B cell (primary cell): Measurements from ENCODE around the gene SC5D. TPM values are rescaled to one million over a fixed set of nuclear protein-coding genes. Genes with fewer than 3 reads are reported as not detected.

Experiments
- ATAC-seq: fragments of 200-7000 bp; cut with Tn5 transposase; one replicate; pipeline ENCODE4 v1.10.0; 2021; ENCODE audit warnings: low read depth, mild to moderate bottlenecking, moderate number of reproducible peaks, moderate library complexity
- CTCF ChIA-PET: fragments of 350-600 bp; sonication (Branson Sonifier 250); formaldehyde crosslinking; loops from one replicate; lab custom pipeline; 2021; ENCODE audit warnings: antibody characterized with exemption, inconsistent platforms; lab: Charles Lee
- POLR2A ChIA-PET: fragments of 350-600 bp; sonication (Branson Sonifier 250); formaldehyde crosslinking; loops from one replicate; lab custom pipeline; 2021; ENCODE audit warnings: antibody characterized with exemption; lab: Charles Lee
- DNase-seq: peaks from one replicate; pipeline ENCODE4 v3.0.0; 2013
- H2AFZ ChIP-seq: 2 replicates; pipeline ENCODE4 v1.6.1; 2012; ENCODE audit warnings: mild to moderate bottlenecking, low read depth, low read length; ENCODE audit not compliant: insufficient read depth, poor library complexity, severe bottlenecking
- H3K27ac ChIP-seq, 2 donors: 1 replicate in 1 of 2; 2 replicates in 1 of 2; pipeline ENCODE4 v1.5.1; 2012 to 2013; ENCODE audit warnings: low read length in 2 of 2, mild to moderate bottlenecking in 2 of 2, moderate library complexity in 1 of 2
- H3K27me3 ChIP-seq, 4 experiments: fragments of 200-600 bp in 1 of 4; sonication (generic) in 1 of 4; replicated peaks in 1 of 4; 1 replicate in 2 of 4; 2 replicates in 2 of 4; pipeline versions ENCODE4 v1.6.1 to v1.7.0; 2013 to 2016; ENCODE audit warnings: low read length in 3 of 4, mild to moderate bottlenecking in 2 of 4, mixed read lengths in 1 of 4, moderate library complexity in 1 of 4; ENCODE audit not compliant: insufficient read depth in 4 of 4, control insufficient read depth in 3 of 4; ENCODE audit errors: control extremely low read depth in 1 of 4
- H3K36me3 ChIP-seq, 2 experiments: replicated peaks in 1 of 2; 1 replicate in 1 of 2; 2 replicates in 1 of 2; pipeline versions ENCODE4 v1.6.1 to v1.7.1; 2013; ENCODE audit warnings: low read length in 1 of 2; ENCODE audit not compliant: insufficient read depth in 2 of 2, control insufficient read depth in 1 of 2; ENCODE audit errors: control extremely low read depth in 1 of 2, extremely low read depth in 1 of 2
- H3K4me1 ChIP-seq, 2 donors: fragments of 200-600 bp in 1 of 2; sonication (generic) in 1 of 2; 1 replicate in 1 of 2; 2 replicates in 1 of 2; pipeline versions ENCODE4 v1.5.1 to v1.6.1; 2013 to 2017; ENCODE audit warnings: low read length in 2 of 2; ENCODE audit not compliant: control insufficient read depth in 2 of 2, insufficient read depth in 2 of 2
- H3K4me2 ChIP-seq: replicated peaks from 2 replicates; pipeline ENCODE3; 2012; ENCODE audit warnings: mild to moderate bottlenecking, low read depth, low read length; ENCODE audit not compliant: poor library complexity, severe bottlenecking
- H3K4me3 ChIP-seq, 5 experiments: fragments of 200-600 bp in 1 of 5; sonication (generic) in 1 of 5; 1 replicate in 3 of 5; 2 replicates in 2 of 5; pipeline versions ENCODE4 v1.5.1 to v1.7.0; 2011 to 2016; ENCODE audit warnings: low read length in 4 of 5, mild to moderate bottlenecking in 4 of 5, low read depth in 2 of 5, control low read depth in 1 of 5, moderate library complexity in 1 of 5; ENCODE audit not compliant: insufficient read depth in 1 of 5; ENCODE audit errors: control extremely low read depth in 1 of 5, extremely low read depth in 1 of 5
- H3K79me2 ChIP-seq: fragments of 200-600 bp; sonication (generic); one replicate; pipeline ENCODE4 v1.6.0; 2016; ENCODE audit warnings: low read length; ENCODE audit not compliant: control insufficient read depth, insufficient read depth
- H3K9ac ChIP-seq: fragments of 200-600 bp; sonication (generic); 2 replicates; pipeline ENCODE4 v1.6.1; 2017; ENCODE audit warnings: mild to moderate bottlenecking, low read length, moderate library complexity
- H3K9me3 ChIP-seq, 3 donors: one replicate each; pipeline versions ENCODE4 v1.6.1 to v1.7.1; 2013; ENCODE audit warnings: low read length in 2 of 3; ENCODE audit not compliant: control insufficient read depth in 2 of 3, insufficient read depth in 1 of 3; ENCODE audit errors: control extremely low read depth in 1 of 3
- H4K20me1 ChIP-seq: 2 replicates; pipeline ENCODE4 v1.6.0; 2012; ENCODE audit warnings: mild to moderate bottlenecking, low read length; ENCODE audit not compliant: insufficient read depth, control insufficient read depth, poor library complexity, severe bottlenecking
- H3K27ac Mint-ChIP-seq: one replicate; pipeline ENCODE4 v1.8.0; 2021; ENCODE audit warnings: mixed read lengths
- H3K27me3 Mint-ChIP-seq: one replicate; pipeline ENCODE4 v1.8.0; 2021; ENCODE audit warnings: mixed read lengths
- H3K4me1 Mint-ChIP-seq: one replicate; pipeline ENCODE4 v1.8.0; 2021; ENCODE audit warnings: mixed read lengths
- H3K4me3 Mint-ChIP-seq: one replicate; pipeline ENCODE4 v1.8.0; 2021; ENCODE audit warnings: mixed read lengths
- H3K9me3 Mint-ChIP-seq: one replicate; pipeline ENCODE4 v1.8.0; 2022; ENCODE audit warnings: mixed read lengths; ENCODE audit not compliant: insufficient read depth
- EZH2 ChIP-seq: IDR thresholded peaks from 2 replicates; pipeline ENCODE4 v1.6.1; 2012; ENCODE audit warnings: borderline replicate concordance, low read depth, mild to moderate bottlenecking, moderate library complexity, low read length; ENCODE audit not compliant: insufficient read depth, poor library complexity, severe bottlenecking
- intact Hi-C: fragments of 100-400 bp; cut with micrococcal nuclease; formaldehyde crosslinking; loops from one replicate; pipeline ENCODE4 v1.10.0; 2022
- polyA plus RNA-seq: library from polyadenylated mRNA; depleted of rRNA; stranded (reverse); fragments of >200 nt; gene quantifications from 2 replicates; pipeline ENCODE4 v1.2.3, GENCODE V29; 2012
- total RNA-seq, 2 donors: library from RNA; stranded (reverse); fragments of 120-200 nt in 1 of 2; gene quantifications; 1 replicate in 1 of 2; 2 replicates in 1 of 2; pipeline versions ENCODE4 v1.2.3 to v1.2.4, GENCODE V29; 2013 to 2022
- TF ChIP-seq, protein P1 (sequence below): fragments of 200-600 bp; IDR thresholded peaks from one replicate; pipeline ENCODE4 v1.8.0; 2022; ENCODE audit warnings: antibody characterized with exemption, mild to moderate bottlenecking

Gene SC5D
- total and polyA plus RNA-seq, 2 donors (not counting 1 experiment from before 2014, with no cell fraction given) = 15.2 to 54.8 TPM

DNA sequence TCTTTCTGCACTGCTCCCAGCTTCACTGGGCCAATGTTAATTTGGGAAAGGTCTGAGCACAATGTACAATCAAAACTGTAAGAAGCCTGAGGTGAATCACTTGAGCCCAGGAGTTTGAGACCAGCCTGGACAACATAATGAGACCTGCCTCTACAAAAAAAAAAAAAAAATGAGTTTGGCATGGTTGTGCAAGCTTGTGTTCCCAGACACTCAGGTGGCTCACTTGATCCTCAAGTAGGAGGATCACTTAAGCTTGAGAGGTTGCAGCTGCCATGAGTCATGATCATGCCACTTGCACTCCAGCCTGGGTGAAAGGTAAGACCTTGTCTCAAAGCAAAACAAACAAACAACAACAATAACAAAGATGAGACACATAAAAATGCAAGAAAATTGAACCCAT is 38.6 kb upstream of the SC5D start:
- DNase-seq = no peak
- no peak overlapping the region for H2AFZ ChIP-seq
- H3K27ac ChIP-seq = no peak overlapping the region
- H3K79me2 ChIP-seq = no peaks in the 10 kb centered on the region
- Mint-ChIP-seq H3K4me1 (peaks cover 3% of the 10 kb centered on the region), H3K9me3 (no peaks in the 10 kb centered on the region), H3K4me3 (no peak overlapping the region), H3K27me3 (no peaks in the 10 kb centered on the region), H3K27ac (no peak overlapping the region)
- no peaks in the 10 kb centered on the region for H3K4me1 ChIP-seq
- H3K36me3 ChIP-seq = no peaks in the 10 kb centered on the region
- H4K20me1 ChIP-seq = no peaks in the 10 kb centered on the region
- no peak for ATAC-seq
- no peak overlapping the region for H3K4me3 ChIP-seq
- H3K9ac ChIP-seq = no peak overlapping the region
- intact Hi-C loops = no loop called here
- TF ChIP-seq, protein P1, sequence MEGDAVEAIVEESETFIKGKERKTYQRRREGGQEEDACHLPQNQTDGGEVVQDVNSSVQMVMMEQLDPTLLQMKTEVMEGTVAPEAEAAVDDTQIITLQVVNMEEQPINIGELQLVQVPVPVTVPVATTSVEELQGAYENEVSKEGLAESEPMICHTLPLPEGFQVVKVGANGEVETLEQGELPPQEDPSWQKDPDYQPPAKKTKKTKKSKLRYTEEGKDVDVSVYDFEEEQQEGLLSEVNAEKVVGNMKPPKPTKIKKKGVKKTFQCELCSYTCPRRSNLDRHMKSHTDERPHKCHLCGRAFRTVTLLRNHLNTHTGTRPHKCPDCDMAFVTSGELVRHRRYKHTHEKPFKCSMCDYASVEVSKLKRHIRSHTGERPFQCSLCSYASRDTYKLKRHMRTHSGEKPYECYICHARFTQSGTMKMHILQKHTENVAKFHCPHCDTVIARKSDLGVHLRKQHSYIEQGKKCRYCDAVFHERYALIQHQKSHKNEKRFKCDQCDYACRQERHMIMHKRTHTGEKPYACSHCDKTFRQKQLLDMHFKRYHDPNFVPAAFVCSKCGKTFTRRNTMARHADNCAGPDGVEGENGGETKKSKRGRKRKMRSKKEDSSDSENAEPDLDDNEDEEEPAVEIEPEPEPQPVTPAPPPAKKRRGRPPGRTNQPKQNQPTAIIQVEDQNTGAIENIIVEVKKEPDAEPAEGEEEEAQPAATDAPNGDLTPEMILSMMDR = no peak
- TF ChIP-seq EZH2 = no peak
- peaks cover 0 to 2% (median 2%) of the 10 kb centered on the region in 3 donors for H3K9me3 ChIP-seq
- POLR2A ChIA-PET = no interaction called here
- CTCF ChIA-PET = interaction anchor here (0.5 to 2.5 kb wide), 3 partner anchors 13 to 829 kb away, joined by 3 to 7 read pairs (median 5); no protein-coding TSS in a partner anchor
- no peak overlapping the region for H3K4me2 ChIP-seq
- H3K27me3 ChIP-seq = peaks cover 0 to 6% (median 0%) of the 10 kb centered on the region in 4 experiments

DNA sequence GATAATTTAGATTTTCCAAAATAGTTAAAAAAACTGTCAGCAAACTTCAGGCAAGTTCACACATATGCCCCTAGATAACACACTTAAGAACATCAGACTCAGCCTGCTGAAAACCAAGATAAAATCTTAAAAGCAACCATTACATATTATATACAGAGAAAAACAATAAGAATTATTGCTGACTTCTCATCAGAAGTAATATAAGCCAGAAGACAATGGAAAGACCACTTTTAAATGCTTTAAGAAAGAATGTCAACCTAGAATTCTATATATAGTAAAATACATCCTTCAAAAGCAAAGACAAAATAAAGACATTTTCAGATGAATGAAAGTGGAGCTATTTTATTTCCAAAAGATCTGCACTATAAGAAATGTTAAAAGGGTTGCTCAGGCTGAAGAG is 37.8 kb upstream of the SC5D start:
- peaks cover 0 to 6% (median 0%) of the 10 kb centered on the region in 4 experiments for H3K27me3 ChIP-seq
- no peak overlapping the region for H3K4me2 ChIP-seq
- ATAC-seq = no peak
- no peaks in the 10 kb centered on the region for H3K27me3 Mint-ChIP-seq
- ChIA-PET POLR2A (no interaction called here), CTCF (interaction anchor here (2.5 kb wide), 1 partner anchor 336 kb away, joined by 7 read pairs; no protein-coding TSS in a partner anchor)
- intact Hi-C loops = no loop called here
- H3K27ac Mint-ChIP-seq = no peak overlapping the region
- H3K9ac ChIP-seq = no peak overlapping the region
- TF ChIP-seq, protein P1 = no peak
- no peaks in the 10 kb centered on the region for H3K36me3 ChIP-seq
- H3K27ac ChIP-seq = no peak overlapping the region
- no peaks in the 10 kb centered on the region for H4K20me1 ChIP-seq
- no peak overlapping the region for H3K4me3 Mint-ChIP-seq
- H3K9me3 Mint-ChIP-seq = no peaks in the 10 kb centered on the region
- peaks cover 0 to 2% (median 2%) of the 10 kb centered on the region in 3 donors for H3K9me3 ChIP-seq
- no peak overlapping the region for H3K4me3 ChIP-seq
- no peak overlapping the region for H2AFZ ChIP-seq
- DNase-seq = no peak
- H3K4me1 Mint-ChIP-seq = no peaks in the 10 kb centered on the region
- no peaks in the 10 kb centered on the region for H3K79me2 ChIP-seq
- H3K4me1 ChIP-seq = no peaks in the 10 kb centered on the region
